B cell (primary cell): ENCODE data around the gene ZNF423. TPM values are rescaled to one million over a fixed set of nuclear protein-coding genes. Genes with fewer than 3 reads are reported as not detected.

Source experiments
- ATAC-seq: fragments of 200-7000 bp; cut with Tn5 transposase; one replicate; pipeline ENCODE4 v1.10.0; 2021; ENCODE audit warnings: low read depth, mild to moderate bottlenecking, moderate number of reproducible peaks, moderate library complexity
- CTCF ChIA-PET: fragments of 350-600 bp; sonication (Branson Sonifier 250); formaldehyde crosslinking; loops from one replicate; lab custom pipeline; 2021; ENCODE audit warnings: antibody characterized with exemption, inconsistent platforms; lab: Charles Lee
- POLR2A ChIA-PET: fragments of 350-600 bp; sonication (Branson Sonifier 250); formaldehyde crosslinking; loops from one replicate; lab custom pipeline; 2021; ENCODE audit warnings: antibody characterized with exemption; lab: Charles Lee
- DNase-seq: peaks from one replicate; pipeline ENCODE4 v3.0.0; 2013
- H2AFZ ChIP-seq: 2 replicates; pipeline ENCODE4 v1.6.1; 2012; ENCODE audit warnings: mild to moderate bottlenecking, low read depth, low read length; ENCODE audit not compliant: insufficient read depth, poor library complexity, severe bottlenecking
- H3K27ac ChIP-seq, 2 donors: 1 replicate in 1 of 2; 2 replicates in 1 of 2; pipeline ENCODE4 v1.5.1; 2012 to 2013; ENCODE audit warnings: low read length in 2 of 2, mild to moderate bottlenecking in 2 of 2, moderate library complexity in 1 of 2
- H3K27me3 ChIP-seq, 4 experiments: fragments of 200-600 bp in 1 of 4; sonication (generic) in 1 of 4; replicated peaks in 1 of 4; 1 replicate in 2 of 4; 2 replicates in 2 of 4; pipeline versions ENCODE4 v1.6.1 to v1.7.0; 2013 to 2016; ENCODE audit warnings: low read length in 3 of 4, mild to moderate bottlenecking in 2 of 4, mixed read lengths in 1 of 4, moderate library complexity in 1 of 4; ENCODE audit not compliant: insufficient read depth in 4 of 4, control insufficient read depth in 3 of 4; ENCODE audit errors: control extremely low read depth in 1 of 4
- H3K36me3 ChIP-seq, 2 experiments: replicated peaks in 1 of 2; 1 replicate in 1 of 2; 2 replicates in 1 of 2; pipeline versions ENCODE4 v1.6.1 to v1.7.1; 2013; ENCODE audit warnings: low read length in 1 of 2; ENCODE audit not compliant: insufficient read depth in 2 of 2, control insufficient read depth in 1 of 2; ENCODE audit errors: control extremely low read depth in 1 of 2, extremely low read depth in 1 of 2
- H3K4me1 ChIP-seq, 2 donors: fragments of 200-600 bp in 1 of 2; sonication (generic) in 1 of 2; 1 replicate in 1 of 2; 2 replicates in 1 of 2; pipeline versions ENCODE4 v1.5.1 to v1.6.1; 2013 to 2017; ENCODE audit warnings: low read length in 2 of 2; ENCODE audit not compliant: control insufficient read depth in 2 of 2, insufficient read depth in 2 of 2
- H3K4me2 ChIP-seq: replicated peaks from 2 replicates; pipeline ENCODE3; 2012; ENCODE audit warnings: mild to moderate bottlenecking, low read depth, low read length; ENCODE audit not compliant: poor library complexity, severe bottlenecking
- H3K4me3 ChIP-seq, 5 experiments: fragments of 200-600 bp in 1 of 5; sonication (generic) in 1 of 5; 1 replicate in 3 of 5; 2 replicates in 2 of 5; pipeline versions ENCODE4 v1.5.1 to v1.7.0; 2011 to 2016; ENCODE audit warnings: low read length in 4 of 5, mild to moderate bottlenecking in 4 of 5, low read depth in 2 of 5, control low read depth in 1 of 5, moderate library complexity in 1 of 5; ENCODE audit not compliant: insufficient read depth in 1 of 5; ENCODE audit errors: control extremely low read depth in 1 of 5, extremely low read depth in 1 of 5
- H3K79me2 ChIP-seq: fragments of 200-600 bp; sonication (generic); one replicate; pipeline ENCODE4 v1.6.0; 2016; ENCODE audit warnings: low read length; ENCODE audit not compliant: control insufficient read depth, insufficient read depth
- H3K9ac ChIP-seq: fragments of 200-600 bp; sonication (generic); 2 replicates; pipeline ENCODE4 v1.6.1; 2017; ENCODE audit warnings: mild to moderate bottlenecking, low read length, moderate library complexity
- H3K9me3 ChIP-seq, 3 donors: one replicate each; pipeline versions ENCODE4 v1.6.1 to v1.7.1; 2013; ENCODE audit warnings: low read length in 2 of 3; ENCODE audit not compliant: control insufficient read depth in 2 of 3, insufficient read depth in 1 of 3; ENCODE audit errors: control extremely low read depth in 1 of 3
- H4K20me1 ChIP-seq: 2 replicates; pipeline ENCODE4 v1.6.0; 2012; ENCODE audit warnings: mild to moderate bottlenecking, low read length; ENCODE audit not compliant: insufficient read depth, control insufficient read depth, poor library complexity, severe bottlenecking
- H3K27ac Mint-ChIP-seq: one replicate; pipeline ENCODE4 v1.8.0; 2021; ENCODE audit warnings: mixed read lengths
- H3K27me3 Mint-ChIP-seq: one replicate; pipeline ENCODE4 v1.8.0; 2021; ENCODE audit warnings: mixed read lengths
- H3K4me1 Mint-ChIP-seq: one replicate; pipeline ENCODE4 v1.8.0; 2021; ENCODE audit warnings: mixed read lengths
- H3K4me3 Mint-ChIP-seq: one replicate; pipeline ENCODE4 v1.8.0; 2021; ENCODE audit warnings: mixed read lengths
- H3K9me3 Mint-ChIP-seq: one replicate; pipeline ENCODE4 v1.8.0; 2022; ENCODE audit warnings: mixed read lengths; ENCODE audit not compliant: insufficient read depth
- EZH2 ChIP-seq: IDR thresholded peaks from 2 replicates; pipeline ENCODE4 v1.6.1; 2012; ENCODE audit warnings: borderline replicate concordance, low read depth, mild to moderate bottlenecking, moderate library complexity, low read length; ENCODE audit not compliant: insufficient read depth, poor library complexity, severe bottlenecking
- WGBS: methylation state at CpG from one replicate; pipeline ENCODE4 v1.1.5; 2013; ENCODE audit warnings: missing lambda C conversion rate; ENCODE audit not compliant: insufficient coverage; 5-methylcytosine and 5-hydroxymethylcytosine counted together
- intact Hi-C: fragments of 100-400 bp; cut with micrococcal nuclease; formaldehyde crosslinking; loops from one replicate; pipeline ENCODE4 v1.10.0; 2022
- polyA plus RNA-seq: library from polyadenylated mRNA; depleted of rRNA; stranded (reverse); fragments of >200 nt; gene quantifications from 2 replicates; pipeline ENCODE4 v1.2.3, GENCODE V29; 2012
- total RNA-seq, 2 donors: library from RNA; stranded (reverse); fragments of 120-200 nt in 1 of 2; gene quantifications; 1 replicate in 1 of 2; 2 replicates in 1 of 2; pipeline versions ENCODE4 v1.2.3 to v1.2.4, GENCODE V29; 2013 to 2022
- TF ChIP-seq, protein P1 (sequence below): fragments of 200-600 bp; IDR thresholded peaks from one replicate; pipeline ENCODE4 v1.8.0; 2022; ENCODE audit warnings: antibody characterized with exemption, mild to moderate bottlenecking

ZNF423 gene
- total and polyA plus RNA-seq, 2 donors (not counting 1 experiment from before 2014, with no cell fraction given) = not detected

DNA sequence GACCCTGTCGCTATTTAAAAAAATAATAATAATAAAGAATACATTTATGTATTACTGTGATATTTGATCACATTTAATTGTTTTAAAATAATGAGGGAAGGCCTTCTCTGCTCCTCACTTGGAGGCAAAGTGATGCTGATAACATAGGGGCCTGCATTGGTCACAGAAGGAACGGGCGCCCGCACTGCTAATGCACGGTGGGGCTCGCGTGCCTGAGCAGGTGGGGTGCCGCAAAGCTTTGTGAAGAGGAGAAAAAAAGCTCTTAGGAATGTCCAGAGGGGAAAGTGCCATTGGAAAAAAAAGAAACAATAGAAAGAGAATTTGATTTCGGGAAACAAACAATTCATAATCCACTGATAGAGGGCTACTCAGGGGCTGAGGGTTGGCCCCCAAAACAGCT, 143.8 kb downstream of the ZNF423 start:
- intact Hi-C loops = no loop called here
- H3K79me2 ChIP-seq = no peaks in the 10 kb centered on the region
- no peaks in the 10 kb centered on the region for H3K36me3 ChIP-seq
- no peaks in the 10 kb centered on the region for H3K27me3 ChIP-seq
- TF ChIP-seq, protein P1, sequence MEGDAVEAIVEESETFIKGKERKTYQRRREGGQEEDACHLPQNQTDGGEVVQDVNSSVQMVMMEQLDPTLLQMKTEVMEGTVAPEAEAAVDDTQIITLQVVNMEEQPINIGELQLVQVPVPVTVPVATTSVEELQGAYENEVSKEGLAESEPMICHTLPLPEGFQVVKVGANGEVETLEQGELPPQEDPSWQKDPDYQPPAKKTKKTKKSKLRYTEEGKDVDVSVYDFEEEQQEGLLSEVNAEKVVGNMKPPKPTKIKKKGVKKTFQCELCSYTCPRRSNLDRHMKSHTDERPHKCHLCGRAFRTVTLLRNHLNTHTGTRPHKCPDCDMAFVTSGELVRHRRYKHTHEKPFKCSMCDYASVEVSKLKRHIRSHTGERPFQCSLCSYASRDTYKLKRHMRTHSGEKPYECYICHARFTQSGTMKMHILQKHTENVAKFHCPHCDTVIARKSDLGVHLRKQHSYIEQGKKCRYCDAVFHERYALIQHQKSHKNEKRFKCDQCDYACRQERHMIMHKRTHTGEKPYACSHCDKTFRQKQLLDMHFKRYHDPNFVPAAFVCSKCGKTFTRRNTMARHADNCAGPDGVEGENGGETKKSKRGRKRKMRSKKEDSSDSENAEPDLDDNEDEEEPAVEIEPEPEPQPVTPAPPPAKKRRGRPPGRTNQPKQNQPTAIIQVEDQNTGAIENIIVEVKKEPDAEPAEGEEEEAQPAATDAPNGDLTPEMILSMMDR = no peak
- no peak for TF ChIP-seq EZH2
- H2AFZ ChIP-seq = no peak overlapping the region
- Mint-ChIP-seq H3K4me1 (no peaks in the 10 kb centered on the region), H3K27ac (no peak overlapping the region), H3K4me3 (no peak overlapping the region), H3K27me3 (no peaks in the 10 kb centered on the region), H3K9me3 (no peaks in the 10 kb centered on the region)
- POLR2A ChIA-PET = no interaction called here
- no peak for ATAC-seq
- H3K9ac ChIP-seq = no peak overlapping the region
- no peaks in the 10 kb centered on the region for H3K4me1 ChIP-seq
- no peak overlapping the region for H3K4me2 ChIP-seq
- H3K27ac ChIP-seq = no peak overlapping the region
- 98% methylated on average over 7 of the region's 9 CpGs for WGBS
- H4K20me1 ChIP-seq = no peaks in the 10 kb centered on the region
- CTCF ChIA-PET = no interaction called here
- no peak overlapping the region for H3K4me3 ChIP-seq
- H3K9me3 ChIP-seq = no peaks in the 10 kb centered on the region
- DNase-seq = no peak

DNA sequence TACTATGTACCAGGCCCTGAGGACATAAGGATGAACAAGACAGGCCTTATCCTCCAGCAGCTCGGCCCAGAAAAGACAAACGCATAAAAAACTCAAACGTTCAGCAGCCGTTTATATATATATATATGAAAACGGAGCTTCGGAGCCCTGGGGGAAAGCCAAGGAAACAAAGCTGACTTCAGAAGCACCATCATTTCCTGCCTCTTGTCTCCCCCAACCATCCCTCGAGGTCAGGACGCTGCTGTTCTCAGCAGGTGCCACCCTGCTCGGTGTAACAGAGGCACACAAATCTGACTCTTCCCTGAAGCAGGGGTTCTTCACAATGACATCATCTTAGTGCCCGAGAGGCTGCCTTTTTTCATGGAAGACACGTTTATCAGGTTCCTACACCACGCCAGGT, 146.9 kb downstream of the ZNF423 start:
- H3K27me3 Mint-ChIP-seq = no peaks in the 10 kb centered on the region
- H3K9me3 ChIP-seq = peaks cover 0 to 7% (median 0%) of the 10 kb centered on the region in 3 donors
- no peak overlapping the region for H3K27ac ChIP-seq
- no peak overlapping the region for H3K4me3 Mint-ChIP-seq
- POLR2A ChIA-PET = no interaction called here
- no peak overlapping the region for H3K4me3 ChIP-seq
- no peaks in the 10 kb centered on the region for H3K27me3 ChIP-seq
- intact Hi-C loops = no loop called here
- CTCF ChIA-PET = no interaction called here
- 14% methylated on average over 6 of the region's 12 CpGs for WGBS
- H3K36me3 ChIP-seq = no peaks in the 10 kb centered on the region
- no peaks in the 10 kb centered on the region for H3K79me2 ChIP-seq
- ATAC-seq (no peak), DNase-seq (no peak)
- no peak overlapping the region for H3K27ac Mint-ChIP-seq
- H4K20me1 ChIP-seq = no peaks in the 10 kb centered on the region
- no peaks in the 10 kb centered on the region for H3K4me1 ChIP-seq
- TF ChIP-seq EZH2 = no peak
- TF ChIP-seq, protein P1 = no peak
- no peak overlapping the region for H3K4me2 ChIP-seq
- H3K9ac ChIP-seq = no peak overlapping the region
- no peak overlapping the region for H2AFZ ChIP-seq
- no peaks in the 10 kb centered on the region for H3K9me3 Mint-ChIP-seq
- H3K4me1 Mint-ChIP-seq = no peaks in the 10 kb centered on the region
